K562 (cell line): ENCODE results near the gene PDLIM7. TPM values are rescaled to one million over a fixed set of nuclear protein-coding genes. Genes with fewer than 3 reads are reported as not detected.
A peak's percentile ranks its signal among the peaks of the same experiment; 100 is the strongest.

Experiments used
- CBX2 ChIP-seq: fragments of 200-600 bp; sonication (generic); IDR thresholded peaks from one replicate; pipeline ENCODE4 v1.6.1; 2012; ENCODE audit warnings: mild to moderate bottlenecking, low read length, inconsistent platforms; ENCODE audit not compliant: insufficient read depth, poor library complexity, severe bottlenecking
- CHD4 ChIP-seq: fragments of 200-600 bp; sonication (generic); IDR thresholded peaks from 3 replicates; pipeline ENCODE4 v1.6.1; 2012; ENCODE audit warnings: low read depth, mild to moderate bottlenecking, mixed read lengths, low read length, inconsistent platforms; ENCODE audit not compliant: insufficient read depth, insufficient replicate concordance, poor library complexity, severe bottlenecking
- ELF2 ChIP-seq: fragments of 250-450 bp; sonication (Bioruptor Pico); IDR thresholded peaks from 2 replicates; pipeline ENCODE4 v1.5.0; 2021; ENCODE audit warnings: mild to moderate bottlenecking
- ETV5 ChIP-seq: sonication (generic); formaldehyde crosslinking; IDR thresholded peaks from 2 replicates; pipeline ENCODE4 v1.4.0; 2020; ENCODE audit warnings: low read depth, mild to moderate bottlenecking, missing genetic modification reagents
- GATAD2A ChIP-seq: fragments of 450-650 bp; IDR thresholded peaks from 2 replicates; pipeline ENCODE4 v1.6.1; 2017
- HDAC2 ChIP-seq: fragments of 450-650 bp; IDR thresholded peaks from 2 replicates; pipeline ENCODE4 v1.6.1; 2016; ENCODE audit warnings: mild to moderate bottlenecking
- KDM2B ChIP-seq: fragments of 250-450 bp; sonication (Bioruptor Pico); IDR thresholded peaks from 2 replicates; pipeline ENCODE4 v1.8.0; 2021; ENCODE audit warnings: mild to moderate bottlenecking, moderate library complexity
- MAZ ChIP-seq, 2 experiments: fragments of 450-650 bp in 1 of 2; sonication (generic) in 1 of 2; formaldehyde crosslinking; IDR thresholded peaks in 1 of 2; conservative IDR thresholded peaks in 1 of 2; 2 replicates each; pipeline versions ENCODE4 v1.4.0 to v1.5.0; 2020; ENCODE audit warnings: mild to moderate bottlenecking in 1 of 2, missing genetic modification reagents in 1 of 2
- OTX1 ChIP-seq: fragments of 450-650 bp; formaldehyde crosslinking; IDR thresholded peaks from 2 replicates; pipeline ENCODE4 v1.4.0; 2022; ENCODE audit warnings: mild to moderate bottlenecking
- POLR2A ChIP-seq: fragments of 450-650 bp; conservative IDR thresholded peaks from 2 replicates; pipeline ENCODE4 v1.6.1; 2016
- POLR2G ChIP-seq: fragments of 200-400 bp; formaldehyde crosslinking; IDR thresholded peaks from 2 replicates; pipeline ENCODE4 v1.6.1; 2017; ENCODE audit warnings: low read depth, mild to moderate bottlenecking, antibody characterized with exemption, low read length, moderate library complexity
- POU5F1 ChIP-seq: fragments of 150-350 bp; IDR thresholded peaks from 2 replicates; pipeline ENCODE4 v1.6.1; 2014; ENCODE audit warnings: borderline replicate concordance, low read length, low read depth, mild to moderate bottlenecking; ENCODE audit not compliant: partially characterized antibody
- PPARD ChIP-seq: fragments of 250-450 bp; sonication (Bioruptor Pico); IDR thresholded peaks from 2 replicates; pipeline ENCODE4 v1.8.0; 2022; ENCODE audit warnings: inconsistent platforms, mild to moderate bottlenecking, moderate library complexity
- RAD21 ChIP-seq, 2 experiments: fragments of 250-450 bp in 1 of 2; fragments of 450-650 bp in 1 of 2; sonication (Bioruptor Pico) in 1 of 2; formaldehyde crosslinking in 1 of 2; IDR thresholded peaks in 1 of 2; conservative IDR thresholded peaks in 1 of 2; 2 replicates each; pipeline versions ENCODE4 v1.4.0 to v1.8.0; 2020 to 2022; ENCODE audit warnings: mild to moderate bottlenecking in 2 of 2, moderate library complexity in 1 of 2
- ZBED1 ChIP-seq: IDR thresholded peaks from 2 replicates; pipeline ENCODE4 v1.6.1; 2014
- ZFX ChIP-seq: sonication (generic); formaldehyde crosslinking; IDR thresholded peaks from 2 replicates; pipeline ENCODE4 v1.8.0; 2022; ENCODE audit warnings: mild to moderate bottlenecking, missing genetic modification reagents, moderate library complexity
- ZNF12 ChIP-seq: sonication (generic); formaldehyde crosslinking; IDR thresholded peaks from 2 replicates; pipeline ENCODE4 v1.4.0; 2020; ENCODE audit warnings: mild to moderate bottlenecking, missing genetic modification reagents
- ZNF133 ChIP-seq: fragments of 250-450 bp; sonication (Bioruptor Pico); IDR thresholded peaks from 2 replicates; pipeline ENCODE4 v1.4.0; 2020; ENCODE audit warnings: mild to moderate bottlenecking
- ZNF174 ChIP-seq: fragments of 250-450 bp; sonication (Bioruptor Pico); IDR thresholded peaks from 2 replicates; pipeline ENCODE4 v1.4.0; 2020; ENCODE audit warnings: mild to moderate bottlenecking
- ZNF217 ChIP-seq: sonication (generic); formaldehyde crosslinking; IDR thresholded peaks from 2 replicates; pipeline ENCODE4 v1.8.0; 2022; ENCODE audit warnings: mild to moderate bottlenecking, missing genetic modification reagents
- ZNF436 ChIP-seq: fragments of 250-450, 450-650 bp; sonication (Bioruptor Pico); formaldehyde crosslinking; IDR thresholded peaks from 2 replicates; pipeline ENCODE4 v1.7.0; 2020; ENCODE audit warnings: mild to moderate bottlenecking
- ZNF586 ChIP-seq: fragments of 450-650 bp; formaldehyde crosslinking; conservative IDR thresholded peaks from 2 replicates; pipeline ENCODE4 v1.4.0; 2020; ENCODE audit warnings: mild to moderate bottlenecking, moderate library complexity
- ZNF695 ChIP-seq: fragments of 450-650 bp; formaldehyde crosslinking; IDR thresholded peaks from 2 replicates; pipeline ENCODE4 v1.4.0; 2020; ENCODE audit warnings: mild to moderate bottlenecking, moderate library complexity
- ZNF830 ChIP-seq: fragments of 250-450 bp; sonication (Bioruptor Pico); IDR thresholded peaks from 2 replicates; pipeline ENCODE4 v1.5.0; 2021; ENCODE audit warnings: mild to moderate bottlenecking
- polyA plus RNA-seq, 8 experiments: library from polyadenylated mRNA; depleted of rRNA in 4 of 8; stranded (reverse) in 5 of 8; unstranded in 3 of 8; fragments of >200 nt; fragmentation: Nextera tagmentation in 2 of 8; fragmentation: Illumina TruSeq in 1 of 8; extraction: Ambion mirVana in 2 of 8; extraction: Trizol in 1 of 8; gene quantifications; 2 replicates each; pipeline versions ENCODE4 v1.2.1 to v1.2.3, GENCODE V29; 2011 to 2014; ENCODE audit warnings: inconsistent platforms in 1 of 8, missing spikeins in 1 of 8
- total RNA-seq, 7 experiments: library from RNA; depleted of rRNA in 6 of 7; stranded (reverse); fragments of >200 nt in 6 of 7; fragmentation: Illumina TruSeq in 2 of 7; extraction: Trizol in 2 of 7; gene quantifications; 2 replicates each; pipeline versions ENCODE4 v1.2.1 to v1.2.3, GENCODE V29; 2011 to 2021; ENCODE audit warnings: low replicate concordance in 1 of 7
- TF ChIP-seq, protein P1 (sequence below), 2 experiments: fragments of 450-650 bp in 1 of 2; sonication (generic) in 1 of 2; formaldehyde crosslinking; conservative IDR thresholded peaks; 2 replicates each; pipeline versions ENCODE4 v1.4.0 to v1.8.1; 2020 to 2022; ENCODE audit warnings: mild to moderate bottlenecking in 1 of 2, missing genetic modification reagents in 1 of 2
- TF ChIP-seq, protein P2 (sequence below): fragments of 250-450 bp; sonication (Bioruptor Pico); IDR thresholded peaks from 2 replicates; pipeline ENCODE4 v1.9.0; 2021; ENCODE audit warnings: mild to moderate bottlenecking
- TF ChIP-seq, protein P3 (sequence below): fragments of 450-650 bp; IDR thresholded peaks from 2 replicates; pipeline ENCODE4 v1.6.1; 2018; ENCODE audit not compliant: partially characterized antibody

Gene PDLIM7
- total and polyA plus RNA-seq, 9 of the 15 experiments (the other 6 are each of a cell fraction or from before 2014, with no cell fraction given), result 2.1 to 124 (median 32.6) TPM

DNA sequence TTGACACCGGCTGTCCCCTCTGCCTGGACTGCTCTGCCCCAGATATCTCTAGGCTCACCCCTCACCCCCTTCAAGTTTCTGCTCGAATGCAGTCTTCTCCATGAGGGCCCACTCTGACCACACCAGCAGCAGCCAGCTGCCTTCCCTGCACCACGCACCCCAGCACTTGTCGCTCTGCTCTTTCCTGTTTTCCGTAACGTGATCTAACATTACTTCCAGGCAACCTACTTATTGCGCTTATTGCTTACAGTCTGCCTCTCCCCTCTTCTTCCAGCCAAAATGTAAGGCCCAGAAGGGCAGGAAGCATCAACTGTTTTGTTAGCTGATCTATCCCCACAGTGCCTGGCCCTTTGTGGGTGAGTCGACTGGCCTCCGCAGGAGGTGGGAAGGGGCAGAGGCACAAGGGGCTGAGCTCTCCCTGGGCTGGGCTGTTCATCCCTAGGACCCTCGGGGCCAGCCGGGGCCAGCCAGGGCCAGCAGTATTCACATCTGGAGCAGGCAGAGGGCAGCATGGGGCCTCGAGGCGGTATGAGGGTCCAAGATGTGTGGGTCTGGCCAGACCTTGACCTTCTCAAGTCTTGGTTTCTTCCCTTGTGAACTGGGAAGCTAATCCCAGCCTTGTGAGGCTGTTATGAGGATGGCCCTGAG lies 12.4 kb downstream of the PDLIM7 start (continued):
- TF ChIP-seq CHD4, result no peak
- no peak for TF ChIP-seq GATAD2A
- TF ChIP-seq ZNF586 (CRISPR knock-in tag), result no peak
- TF ChIP-seq POU5F1, result no peak
- TF ChIP-seq ELF2 (CRISPR knock-in tag), result no peak
- no peak for TF ChIP-seq ZNF695
- TF ChIP-seq ZNF174 (CRISPR knock-in tag), result no peak
- TF ChIP-seq ZBED1, result no peak; the same call in 1 of the 2 replicates
- TF ChIP-seq POLR2G, result peak; percentile 45; the same call in 1 of the 2 replicates
- no peak for TF ChIP-seq ZNF133
- TF ChIP-seq CBX2, result no peak
- TF ChIP-seq POLR2A, result peak; percentile 45; the same call in 1 of the 2 replicates
- TF ChIP-seq MAZ (CRISPR knock-in tag; conservative IDR thresholded peaks at IDR 0.05 in 1 of 2, IDR thresholded peaks at IDR 0.05 in 1 of 2), result no peak
- TF ChIP-seq ZNF12 (CRISPR knock-in tag), result no peak
- no peak for TF ChIP-seq ETV5 (CRISPR knock-in tag)
- TF ChIP-seq, protein P1, sequence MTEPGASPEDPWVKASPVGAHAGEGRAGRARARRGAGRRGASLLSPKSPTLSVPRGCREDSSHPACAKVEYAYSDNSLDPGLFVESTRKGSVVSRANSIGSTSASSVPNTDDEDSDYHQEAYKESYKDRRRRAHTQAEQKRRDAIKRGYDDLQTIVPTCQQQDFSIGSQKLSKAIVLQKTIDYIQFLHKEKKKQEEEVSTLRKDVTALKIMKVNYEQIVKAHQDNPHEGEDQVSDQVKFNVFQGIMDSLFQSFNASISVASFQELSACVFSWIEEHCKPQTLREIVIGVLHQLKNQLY (CRISPR knock-in tag; conservative IDR thresholded peaks at IDR 0.05), result no peak
- TF ChIP-seq ZNF217 (CRISPR knock-in tag), result no peak
- no peak for TF ChIP-seq ZNF830 (CRISPR knock-in tag)
- TF ChIP-seq, protein P2, sequence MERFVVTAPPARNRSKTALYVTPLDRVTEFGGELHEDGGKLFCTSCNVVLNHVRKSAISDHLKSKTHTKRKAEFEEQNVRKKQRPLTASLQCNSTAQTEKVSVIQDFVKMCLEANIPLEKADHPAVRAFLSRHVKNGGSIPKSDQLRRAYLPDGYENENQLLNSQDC (CRISPR knock-in tag), result no peak
- TF ChIP-seq RAD21 (CRISPR knock-in tag; conservative IDR thresholded peaks at IDR 0.05 in 1 of 2, IDR thresholded peaks at IDR 0.05 in 1 of 2), result no peak
- TF ChIP-seq PPARD (CRISPR knock-in tag), result no peak
- TF ChIP-seq, protein P3, sequence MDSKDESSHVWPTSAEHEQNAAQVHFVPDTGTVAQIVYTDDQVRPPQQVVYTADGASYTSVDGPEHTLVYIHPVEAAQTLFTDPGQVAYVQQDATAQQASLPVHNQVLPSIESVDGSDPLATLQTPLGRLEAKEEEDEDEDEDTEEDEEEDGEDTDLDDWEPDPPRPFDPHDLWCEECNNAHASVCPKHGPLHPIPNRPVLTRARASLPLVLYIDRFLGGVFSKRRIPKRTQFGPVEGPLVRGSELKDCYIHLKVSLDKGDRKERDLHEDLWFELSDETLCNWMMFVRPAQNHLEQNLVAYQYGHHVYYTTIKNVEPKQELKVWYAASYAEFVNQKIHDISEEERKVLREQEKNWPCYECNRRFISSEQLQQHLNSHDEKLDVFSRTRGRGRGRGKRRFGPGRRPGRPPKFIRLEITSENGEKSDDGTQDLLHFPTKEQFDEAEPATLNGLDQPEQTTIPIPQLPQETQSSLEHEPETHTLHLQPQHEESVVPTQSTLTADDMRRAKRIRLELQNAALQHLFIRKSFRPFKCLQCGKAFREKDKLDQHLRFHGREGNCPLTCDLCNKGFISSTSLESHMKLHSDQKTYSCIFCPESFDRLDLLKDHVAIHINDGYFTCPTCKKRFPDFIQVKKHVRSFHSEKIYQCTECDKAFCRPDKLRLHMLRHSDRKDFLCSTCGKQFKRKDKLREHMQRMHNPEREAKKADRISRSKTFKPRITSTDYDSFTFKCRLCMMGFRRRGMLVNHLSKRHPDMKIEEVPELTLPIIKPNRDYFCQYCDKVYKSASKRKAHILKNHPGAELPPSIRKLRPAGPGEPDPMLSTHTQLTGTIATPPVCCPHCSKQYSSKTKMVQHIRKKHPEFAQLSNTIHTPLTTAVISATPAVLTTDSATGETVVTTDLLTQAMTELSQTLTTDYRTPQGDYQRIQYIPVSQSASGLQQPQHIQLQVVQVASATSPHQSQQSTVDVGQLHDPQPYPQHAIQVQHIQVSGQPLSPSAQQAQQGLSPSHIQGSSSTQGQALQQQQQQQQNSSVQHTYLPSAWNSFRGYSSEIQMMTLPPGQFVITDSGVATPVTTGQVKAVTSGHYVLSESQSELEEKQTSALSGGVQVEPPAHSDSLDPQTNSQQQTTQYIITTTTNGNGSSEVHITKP, result no peak
- no peak for TF ChIP-seq ZFX
- TF ChIP-seq KDM2B (CRISPR knock-in tag), result no peak
- no peak for TF ChIP-seq ZNF436
- no peak for TF ChIP-seq HDAC2
- no peak for TF ChIP-seq OTX1 (CRISPR knock-in tag)
